Left ventricle myocardium inferior (tissue), 1 donor: ENCODE data around the gene PC. TPM values are rescaled to one million over a fixed set of nuclear protein-coding genes. Genes with fewer than 3 reads are reported as not detected.

ENCODE experiments used
- DNase-seq: peaks from one replicate; pipeline ENCODE4 v3.0.0-alpha.2; 2020
- H3K27ac ChIP-seq: fragments of 200-600 bp; replicated peaks from 2 replicates; pipeline ENCODE4 v1.8.0; 2021
- H3K27me3 ChIP-seq: fragments of 200-600 bp; 2 replicates; pipeline ENCODE4 v1.8.0; 2021; ENCODE audit warnings: low read depth
- H3K36me3 ChIP-seq: fragments of 200-600 bp; 2 replicates; pipeline ENCODE4 v1.8.0; 2021
- H3K4me1 ChIP-seq: fragments of 200-600 bp; 2 replicates; pipeline ENCODE4 v1.8.0; 2021
- H3K4me3 ChIP-seq: fragments of 200-600 bp; 2 replicates; pipeline ENCODE4 v1.8.0; 2021; ENCODE audit warnings: mild to moderate bottlenecking, moderate library complexity
- H3K9me3 ChIP-seq: fragments of 200-600 bp; replicated peaks from 2 replicates; pipeline ENCODE4 v1.8.0; 2021
- CTCF ChIP-seq: fragments of 200-600 bp; IDR thresholded peaks from 2 replicates; pipeline ENCODE4 v1.8.0; 2021; ENCODE audit warnings: antibody characterized with exemption, mild to moderate bottlenecking, borderline replicate concordance
- intact Hi-C: fragments of 100-400 bp; cut with micrococcal nuclease; formaldehyde crosslinking; loops from one replicate; pipeline ENCODE4 v1.11.0; 2022
- total RNA-seq: library from RNA; stranded (reverse); fragmentation: NEBNext Ultra II Directional; extraction: Animal tissue kit (Norgen Biotek cat#: 25700); gene quantifications from one replicate; pipeline ENCODE4 v1.2.1, GENCODE V29; 2021
- donor health status: DM: no; HTN: yes; CAD: no; lungs with severe emphysema.

PC gene
- total RNA-seq, 1 donor from 2014 or later, result 10.3 TPM

- Histone ChIP-seq H3K9me3 (no peaks in the 10 kb centered on the region), H3K27me3 (no peaks in the 10 kb centered on the region), H3K36me3 (no peaks in the 10 kb centered on the region), H3K4me1 (no peaks in the 10 kb centered on the region), H3K27ac (no peak overlapping the region), H3K4me3 (no peak overlapping the region)
- no peak for DNase-seq
- TF ChIP-seq CTCF, result no peak
- intact Hi-C loops, result no loop called here
Observed at GRCh38 chr11:66970807-66971442, 12.7 kb upstream of the PC start.

- Histone ChIP-seq H3K27ac (no peak overlapping the region), H3K4me3 (no peak overlapping the region), H3K27me3 (no peaks in the 10 kb centered on the region), H3K4me1 (no peaks in the 10 kb centered on the region), H3K36me3 (no peaks in the 10 kb centered on the region), H3K9me3 (no peaks in the 10 kb centered on the region)
- DNase-seq, result no peak
- intact Hi-C loops, result no loop called here
- TF ChIP-seq CTCF, result no peak
Observed at GRCh38 chr11:66970371-66970806, 12.2 kb upstream of the PC start.

GRCh38 chr11:66969584-66970225 is 11.5 kb upstream of the PC start:
- Histone ChIP-seq H3K36me3 (no peaks in the 10 kb centered on the region), H3K9me3 (no peaks in the 10 kb centered on the region), H3K4me1 (no peaks in the 10 kb centered on the region), H3K27ac (no peak overlapping the region), H3K27me3 (no peaks in the 10 kb centered on the region), H3K4me3 (no peak overlapping the region)
- no peak for TF ChIP-seq CTCF
- intact Hi-C loops, result no loop called here
- DNase-seq, result no peak

- no peaks in the 10 kb centered on the region for H3K4me1 ChIP-seq
- no peaks in the 10 kb centered on the region for H3K36me3 ChIP-seq
- H3K4me3 ChIP-seq, result no peak overlapping the region
- H3K27me3 ChIP-seq, result no peaks in the 10 kb centered on the region
- H3K9me3 ChIP-seq, result no peaks in the 10 kb centered on the region
- peak overlapping the region; percentile 42 for H3K27ac ChIP-seq
- intact Hi-C loops, result no loop called here
- DNase-seq, result no peak
- TF ChIP-seq CTCF, result no peak
Observed at GRCh38 chr11:66967670-66968425, 9.7 kb upstream of the PC start.

- Histone ChIP-seq H3K4me3 (no peak overlapping the region), H3K4me1 (no peaks in the 10 kb centered on the region), H3K9me3 (no peaks in the 10 kb centered on the region), H3K36me3 (no peaks in the 10 kb centered on the region), H3K27ac (no peak overlapping the region), H3K27me3 (no peaks in the 10 kb centered on the region)
- DNase-seq, result no peak
- intact Hi-C loops, result no loop called here
- no peak for TF ChIP-seq CTCF
Observed at GRCh38 chr11:66966351-66966750, 8.2 kb upstream of the PC start.
